ENCODE data around the gene SERGEF. TPM values are rescaled to one million over a fixed set of nuclear protein-coding genes. Genes with fewer than 3 reads are reported as not detected.
A peak's percentile ranks its signal among the peaks of the same experiment; 100 is the strongest.
"Not testable (repeated sequence)": the region's sequence is repeated elsewhere in the genome, so short reads cannot be mapped to it uniquely, and the experiment has no call there.

SERGEF gene
- total RNA-seq, 2 donors from 2014 or later, result 21.1 to 28.2 TPM

GRCh38 chr11:18010121-18010670 lies 2.7 kb downstream of the SERGEF start:
- no peak for ATAC-seq
- DNase-seq, result no peak
- intact Hi-C loops (cut with DNase I), result loop anchor here in 1 of 2 donors (5.0 kb wide), 1 partner anchor 97 kb away; the partner anchor contains the start of gene SAAL1

GRCh38 chr11:18005376-18006129 lies 7.3 kb downstream of the SERGEF start:
- intact Hi-C loops (cut with DNase I), result no loop called here
- DNase-seq, result no peak
- ATAC-seq, result no peak

- ATAC-seq (no peak), DNase-seq (no peak)
- intact Hi-C loops (cut with DNase I), result no loop called here
Measured at GRCh38 chr11:18001191-18001590, 11.7 kb downstream of the SERGEF start.

GRCh38 chr11:18000760-18001159 lies 12.1 kb downstream of the SERGEF start:
- intact Hi-C loops (cut with DNase I), result no loop called here
- DNase-seq, result no peak

DNA sequence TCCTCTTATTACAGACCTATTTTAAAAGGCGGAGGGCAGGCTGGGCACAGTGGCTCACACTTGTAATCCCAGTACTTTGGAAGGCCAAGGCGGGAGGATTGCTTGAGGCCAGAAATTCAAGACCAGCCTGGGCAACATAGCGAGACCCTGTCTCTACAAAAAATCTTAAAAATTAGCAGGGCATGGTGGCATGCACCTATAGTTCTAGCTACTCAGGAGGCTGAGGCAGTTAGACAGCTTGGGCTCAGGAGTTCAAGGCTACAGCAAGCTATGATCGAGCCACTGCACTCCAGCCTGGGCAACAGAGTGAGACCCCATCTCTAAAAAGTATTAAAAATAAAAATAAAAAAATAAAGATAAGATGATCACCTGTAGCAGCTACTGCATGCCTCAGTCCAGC lies 12.7 kb downstream of the SERGEF start:
- ATAC-seq; intact Hi-C loops (cut with DNase I); DNase-seq: not testable (repeated sequence)

More at GRCh38 chr11:18000760-18001159, 12.1 kb downstream of the SERGEF start:
- no peak for ATAC-seq

- intact Hi-C loops (cut with DNase I), result no loop called here
- DNase-seq (peak; percentile 32), ATAC-seq (peak in 1 of 2 donors; percentile 94)
Measured at GRCh38 chr11:17992916-17993315, 19.9 kb downstream of the SERGEF start.

DNA sequence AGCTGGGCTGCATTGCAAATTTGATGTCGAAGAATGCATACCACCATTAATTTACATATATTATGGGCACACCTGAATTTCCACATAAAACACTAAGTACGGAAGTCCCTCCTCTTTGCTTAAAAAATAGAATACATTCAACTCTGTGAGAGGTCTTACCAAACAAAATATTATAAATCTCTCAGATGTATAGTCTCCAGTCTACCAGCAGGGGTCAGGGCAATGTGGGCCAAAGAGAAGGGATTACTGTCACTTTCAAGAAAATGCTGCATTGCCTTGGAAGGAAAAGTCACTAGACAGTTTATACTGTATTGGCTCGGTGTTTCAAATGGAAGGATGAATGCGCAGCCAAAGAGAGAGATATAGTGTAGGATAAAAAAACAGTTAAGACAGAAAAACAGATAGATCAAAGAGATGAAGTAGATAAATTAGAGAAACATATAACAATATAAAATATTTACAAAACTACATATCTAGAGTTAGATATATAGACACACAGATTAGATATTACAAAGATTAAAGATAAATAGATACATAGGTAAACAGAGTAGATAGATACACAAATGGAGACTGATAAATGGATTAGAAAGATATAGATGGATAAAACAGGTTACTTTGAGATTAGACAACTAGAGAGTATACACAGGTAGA lies 20.9 kb downstream of the SERGEF start:
- intact Hi-C loops (cut with DNase I), result no loop called here
- DNase-seq (peak; percentile 33), ATAC-seq (peak; percentile 55 to 61)

DNA sequence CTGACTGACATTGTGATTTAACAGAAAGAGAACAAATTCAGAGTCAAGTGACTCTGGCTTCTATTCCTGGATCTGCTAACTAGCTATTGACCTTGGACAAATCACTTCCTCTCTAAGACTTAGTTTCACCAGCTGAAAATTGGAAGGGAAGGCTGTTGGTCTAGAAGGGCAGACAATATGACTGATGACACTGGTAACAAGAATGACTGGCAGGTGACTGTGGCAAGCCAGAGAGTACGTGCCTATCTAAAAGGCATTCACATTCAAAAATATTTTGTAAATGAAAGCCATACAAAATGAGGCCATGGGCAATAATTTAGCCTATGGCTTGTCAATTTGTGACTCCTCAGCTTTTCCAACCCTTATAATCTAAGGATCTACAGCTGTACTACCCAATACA lies 23.5 kb downstream of the SERGEF start:
- no peak for DNase-seq
- ATAC-seq, result no peak
- intact Hi-C loops (cut with DNase I), result no loop called here

DNA sequence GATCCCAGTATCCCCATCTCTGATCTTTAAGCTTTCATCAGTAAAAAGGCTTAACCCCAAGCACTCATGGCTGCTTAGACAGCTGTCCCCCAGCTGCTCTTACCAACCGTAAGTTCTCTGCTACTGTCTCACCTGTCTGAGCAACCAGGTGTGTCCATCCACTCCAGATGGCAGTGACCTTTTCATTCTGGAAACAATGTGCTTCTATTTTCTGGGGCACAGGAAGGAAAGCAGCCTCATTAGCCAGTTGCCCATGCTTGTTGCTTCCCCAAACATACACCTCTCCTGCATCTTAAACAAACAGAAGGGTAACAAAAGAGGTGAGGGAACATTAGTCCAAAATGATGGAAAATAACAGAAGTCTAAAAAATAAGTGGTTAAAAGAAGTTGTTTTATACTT lies 24.4 kb downstream of the SERGEF start:
- intact Hi-C loops (cut with DNase I), result no loop called here
- DNase-seq (no peak), ATAC-seq (no peak)

- DNase-seq, result no peak
- intact Hi-C loops (cut with DNase I), result no loop called here
- no peak for ATAC-seq
Measured at GRCh38 chr11:17987826-17988225, 25.0 kb downstream of the SERGEF start.

DNA sequence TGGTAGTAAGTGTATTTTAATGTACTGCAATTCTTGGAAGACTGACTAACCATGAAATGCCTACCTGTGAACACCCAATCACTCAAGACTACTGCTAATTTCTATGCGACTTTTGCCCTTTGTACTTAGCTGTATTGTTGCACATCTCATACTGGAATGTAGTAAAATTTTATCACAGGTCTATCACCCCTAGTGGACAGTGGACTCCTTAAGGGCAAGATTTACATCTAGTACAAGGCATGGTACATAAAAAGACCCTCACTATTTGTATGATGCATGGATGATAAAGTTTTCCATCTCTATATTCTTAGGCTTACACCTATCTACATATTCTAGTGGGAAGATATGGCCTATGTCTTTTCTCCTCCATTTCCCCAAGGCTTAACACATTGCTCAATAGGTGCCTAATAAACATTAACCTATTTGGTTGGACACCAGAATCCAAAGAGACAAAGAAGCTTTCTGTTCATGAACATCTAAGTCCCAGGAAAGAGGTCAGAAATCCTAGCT lies 26.1 kb downstream of the SERGEF start:
- intact Hi-C loops (cut with DNase I), result no loop called here
- ATAC-seq, result no peak
- no peak for DNase-seq

- ATAC-seq (peak; percentile 55 to 94), DNase-seq (peak; percentile 66)
Measured at GRCh38 chr11:17986007-17986710, 26.7 kb downstream of the SERGEF start.

DNA sequence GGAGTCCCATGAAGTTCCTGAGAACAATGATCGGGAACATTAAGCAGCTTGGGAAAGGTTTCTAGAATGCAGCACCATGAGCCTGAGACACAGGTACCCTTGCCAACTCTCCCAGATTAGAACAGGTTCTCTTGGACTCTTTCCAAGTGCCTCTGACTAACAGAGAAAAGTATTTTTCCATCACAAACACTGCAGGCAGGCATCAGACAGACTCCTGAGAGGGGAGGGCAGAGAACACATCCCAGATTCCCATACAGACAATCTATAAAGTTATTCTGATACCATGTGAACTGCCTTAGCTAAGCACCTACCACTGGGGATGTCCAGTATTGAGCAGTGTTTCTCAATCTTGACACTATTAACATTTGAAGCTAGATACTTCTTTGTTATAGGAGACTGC lies 27.3 kb downstream of the SERGEF start:
- DNase-seq (no peak), ATAC-seq (peak; percentile 30 to 84)
- intact Hi-C loops (cut with DNase I), result no loop called here

More at GRCh38 chr11:17986007-17986710, 26.7 kb downstream of the SERGEF start:
- intact Hi-C loops (cut with DNase I), result no loop called here

GRCh38 chr11:17983569-17983968 lies 29.3 kb downstream of the SERGEF start:
- ATAC-seq (no peak), DNase-seq (no peak)
- intact Hi-C loops (cut with DNase I), result loop anchor here in 1 of 2 donors (5.0 kb wide), 1 partner anchor 386 kb away; no protein-coding TSS in a partner anchor

DNA sequence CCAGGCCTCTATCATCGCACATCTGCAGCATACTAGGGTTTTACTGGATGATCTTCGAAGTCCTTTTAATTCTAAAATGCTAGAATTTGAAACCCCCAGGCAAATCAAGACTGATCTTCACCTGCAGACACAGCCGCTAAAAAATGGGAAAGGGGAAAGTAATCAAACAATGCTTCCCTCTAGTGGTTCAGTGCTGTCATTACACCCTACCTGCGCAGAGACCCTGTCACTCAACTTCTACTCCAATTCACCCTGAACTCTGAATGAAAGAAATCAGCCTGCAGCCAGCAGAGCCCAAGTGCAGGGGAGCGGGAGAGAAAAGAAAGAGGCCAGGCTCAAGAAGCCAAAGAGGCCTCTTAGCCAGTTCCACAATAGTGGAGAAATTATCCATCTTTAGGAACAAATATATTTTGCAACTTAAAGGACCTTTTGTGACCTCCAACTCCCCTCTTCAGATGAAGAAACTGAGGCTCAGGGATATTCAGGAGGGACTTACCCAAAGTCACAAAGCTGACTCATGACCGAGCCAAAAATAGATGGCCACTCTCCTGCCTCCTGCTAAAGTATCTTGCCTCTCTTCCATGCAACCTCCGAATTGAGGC lies 33.0 kb downstream of the SERGEF start:
- intact Hi-C loops (cut with DNase I), result loop anchor here (2.0 to 10.0 kb wide), 6 partner anchors 135 to 383 kb away; no protein-coding TSS in a partner anchor
- peak; percentile 42 to 63 for ATAC-seq
- DNase-seq, result no peak

GRCh38 chr11:17978553-17979287 lies 34.1 kb downstream of the SERGEF start:
- DNase-seq (peak; percentile 35), ATAC-seq (peak; percentile 79 to 85)
- intact Hi-C loops (cut with DNase I), result loop anchor here (1.0 to 10.0 kb wide), 6 partner anchors 134 to 374 kb away; no protein-coding TSS in a partner anchor

DNA sequence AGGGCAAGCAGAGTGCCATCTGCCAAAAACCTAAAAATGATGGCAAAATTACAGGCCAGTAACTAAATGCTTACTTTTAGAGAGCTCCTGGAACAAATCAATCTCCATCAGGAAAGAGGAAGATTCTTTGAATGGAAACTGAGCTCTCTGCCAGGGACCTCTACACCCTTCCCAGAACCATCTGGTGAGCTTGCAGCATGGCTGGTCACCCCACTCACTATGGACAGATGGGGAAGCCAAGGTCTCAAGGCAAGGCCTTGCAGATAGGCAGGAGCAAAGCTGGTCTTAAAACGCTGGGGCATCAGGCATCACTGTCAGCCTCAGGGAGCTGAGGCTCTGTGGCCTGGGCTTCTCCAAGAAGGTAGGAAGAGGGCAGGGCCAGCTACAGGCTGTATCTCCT lies 36.2 kb downstream of the SERGEF start:
- intact Hi-C loops (cut with DNase I), result loop anchor here (5.0 to 10.0 kb wide), 3 partner anchors 132 to 372 kb away; no protein-coding TSS in a partner anchor
- ATAC-seq, result no peak
- no peak for DNase-seq

DNA sequence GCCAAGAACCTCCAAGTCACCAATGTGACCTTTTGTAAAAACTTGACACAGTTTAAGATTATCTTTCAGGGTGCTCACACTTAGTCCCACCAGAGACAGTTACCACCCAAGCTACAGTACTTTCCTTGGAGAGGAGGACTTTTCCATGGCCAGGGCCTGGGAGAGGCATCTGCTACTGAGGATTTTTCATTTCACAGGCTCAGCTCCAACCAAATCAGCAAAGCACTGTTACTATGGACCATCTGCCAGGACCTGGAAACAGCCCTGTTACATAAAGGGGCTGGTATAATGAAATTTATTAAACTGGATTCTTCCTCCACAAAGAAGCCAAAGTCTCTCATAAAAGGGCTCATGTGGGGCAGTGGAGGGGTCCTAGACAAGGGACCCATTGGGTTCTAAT lies 38.6 kb downstream of the SERGEF start:
- intact Hi-C loops (cut with DNase I), result loop anchor here (10.0 kb wide), 2 partner anchors 129 to 369 kb away; no protein-coding TSS in a partner anchor
- ATAC-seq (no peak), DNase-seq (no peak)

Data from left cardiac atrium (tissue), 4 donors.